Esophagus squamous epithelium (tissue), 5 donors: ENCODE data around the gene CD53. TPM values are rescaled to one million over a fixed set of nuclear protein-coding genes. Genes with fewer than 3 reads are reported as not detected.
"Not testable (repeated sequence)": the region's sequence is repeated elsewhere in the genome, so short reads cannot be mapped to it uniquely, and the experiment has no call there.

ENCODE experiments used
- DNase-seq: peaks from one replicate; lab custom pipeline; 2025; lab: John Stamatoyannopoulos, UW
- H3K27ac ChIP-seq, 4 donors: fragments of 200-600 bp; sonication (generic); one replicate each; pipeline ENCODE4 v1.5.1; 2016 to 2019; ENCODE audit warnings: mild to moderate bottlenecking in 1 of 4
- H3K27me3 ChIP-seq, 4 donors: fragments of 200-600 bp; sonication (generic); 1 replicate in 3 of 4; 2 replicates in 1 of 4; pipeline versions ENCODE4 v1.5.1 to v1.6.0; 2017 to 2021; ENCODE audit warnings: antibody characterized with exemption in 1 of 4
- H3K36me3 ChIP-seq, 3 donors: fragments of 200-600 bp; sonication (generic); one replicate each; pipeline ENCODE4 v1.5.1; 2016 to 2019
- H3K4me1 ChIP-seq, 3 donors: fragments of 200-600 bp; sonication (generic); one replicate each; pipeline ENCODE4 v1.5.1; 2017 to 2019
- H3K4me3 ChIP-seq, 4 donors: fragments of 200-600 bp; sonication (generic); 1 replicate in 3 of 4; 2 replicates in 1 of 4; pipeline ENCODE4 v1.5.1; 2016 to 2019; ENCODE audit warnings: mild to moderate bottlenecking in 2 of 4, moderate library complexity in 1 of 4
- H3K9me3 ChIP-seq, 3 donors: fragments of 200-600 bp; sonication (generic); one replicate each; pipeline ENCODE4 v1.5.1; 2016 to 2019
- CTCF ChIP-seq, 6 experiments: fragments of 450-650 bp in 4 of 6; fragments of 200-600 bp in 2 of 6; sonication (generic) in 2 of 6; IDR thresholded peaks; one replicate each; pipeline ENCODE4 v1.5.1; 2016 to 2019; ENCODE audit warnings: antibody characterized with exemption in 6 of 6, mild to moderate bottlenecking in 4 of 6, moderate library complexity in 4 of 6
- POLR2A ChIP-seq, 4 donors: fragments of 450-650 bp; IDR thresholded peaks; one replicate each; pipeline ENCODE4 v1.6.1; 2017; ENCODE audit warnings: antibody characterized with exemption in 4 of 4, mild to moderate bottlenecking in 4 of 4, moderate library complexity in 3 of 4
- WGBS, 2 donors: methylation state at CpG; one replicate each; pipeline ENCODE4 v1.1.5; 2018; 5-methylcytosine and 5-hydroxymethylcytosine counted together
- intact Hi-C: fragments of 100-400 bp; cut with DNase I; formaldehyde crosslinking; loops from one replicate; pipeline ENCODE4 v1.15.0; 2022
- total RNA-seq, 4 donors: library from RNA; depleted of rRNA; stranded (reverse); fragments of >200 nt; gene quantifications; one replicate each; pipeline ENCODE4 v1.1.0, GENCODE V29; 2016
- donor health status: DM: yes; HTN: yes; CAD: no.

Gene CD53
- total RNA-seq, 4 donors from 2014 or later: 6.6 to 31.1 (median 17.7) TPM

GRCh38 chr1:110928904-110929303 lies 56.0 kb downstream of the CD53 start:
- Histone ChIP-seq H3K4me3 (no peak overlapping the region), H3K9me3 (no peaks in the 10 kb centered on the region), H3K36me3 (no peaks in the 10 kb centered on the region), H3K27ac (no peak overlapping the region), H3K27me3 (no peaks in the 10 kb centered on the region), H3K4me1 (no peaks in the 10 kb centered on the region)
- WGBS, 2 donors: 49 to 68% methylated on average over 2 of the region's 2 CpGs
- TF ChIP-seq CTCF (IDR thresholded peaks at IDR 0.05) (no peak), POLR2A (IDR thresholded peaks at IDR 0.05) (no peak)
- no peak for DNase-seq
- intact Hi-C loops: no loop called here

GRCh38 chr1:110931097-110931496 lies 58.1 kb downstream of the CD53 start:
- DNase-seq, H3K4me1 ChIP-seq, H3K27me3 ChIP-seq, H3K27ac ChIP-seq, H3K36me3 ChIP-seq, H3K9me3 ChIP-seq, intact Hi-C loops, H3K4me3 ChIP-seq: not testable (repeated sequence)
- WGBS, 2 donors: 88 to 89% methylated on average over 3 of the region's 3 CpGs

DNA sequence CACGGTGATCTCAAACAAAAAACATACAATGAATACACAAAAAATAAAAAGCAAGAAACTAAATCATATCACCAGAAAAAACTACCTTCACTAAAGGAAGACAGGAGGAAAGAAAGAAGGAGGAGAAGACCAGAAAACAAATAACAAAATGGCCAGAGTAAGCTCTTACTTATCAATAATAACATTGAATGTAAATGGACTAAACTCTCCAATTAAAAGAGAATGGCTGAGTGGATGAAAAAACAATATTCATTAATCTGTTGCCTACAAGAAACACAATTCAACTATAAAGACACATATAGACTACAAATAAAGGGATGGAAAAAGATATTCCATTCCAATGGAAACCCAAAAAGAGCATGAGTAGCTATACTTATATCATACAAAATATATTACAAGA lies 63.6 kb downstream of the CD53 start:
- no peak for DNase-seq
- Histone ChIP-seq H3K27ac (no peak overlapping the region), H3K9me3 (peaks cover 0 to 6% (median 0%) of the 10 kb centered on the region in 3 donors), H3K36me3 (no peaks in the 10 kb centered on the region), H3K4me1 (no peaks in the 10 kb centered on the region), H3K27me3 (no peaks in the 10 kb centered on the region), H3K4me3 (no peak overlapping the region)
- intact Hi-C loops: no loop called here
- WGBS, 2 donors: 87 to 88% methylated on average over 1 of the region's 1 CpG
- TF ChIP-seq CTCF (IDR thresholded peaks at IDR 0.05): no peak
- TF ChIP-seq POLR2A (IDR thresholded peaks at IDR 0.05): no peak

DNA sequence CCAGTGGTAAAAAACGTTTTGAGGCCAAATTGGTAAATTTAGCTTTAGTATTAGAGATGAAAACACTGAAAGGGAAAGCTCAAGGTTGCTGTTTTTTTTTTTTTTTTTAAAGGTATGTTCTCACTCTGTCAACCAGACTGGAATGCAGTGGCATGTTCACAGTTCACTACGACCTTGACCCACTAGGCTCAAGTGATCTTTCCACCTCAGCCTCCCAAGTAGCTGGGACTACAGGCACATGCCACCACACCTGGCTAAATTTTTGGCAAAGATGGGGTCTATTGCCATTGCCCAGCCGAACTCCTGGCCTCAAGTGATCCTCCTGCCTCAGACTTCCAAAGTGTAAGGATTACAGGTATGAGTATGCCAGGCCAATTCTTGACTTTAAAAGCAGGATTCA lies 71.9 kb downstream of the CD53 start:
- no peak for DNase-seq
- H3K27ac ChIP-seq: no peak overlapping the region
- H3K4me1 ChIP-seq: no peaks in the 10 kb centered on the region
- 48 to 63% methylated on average over 3 of the region's 3 CpGs for WGBS, 2 donors
- peaks cover 0 to 29% (median 0%) of the 10 kb centered on the region in 3 donors for H3K36me3 ChIP-seq
- TF ChIP-seq CTCF (IDR thresholded peaks at IDR 0.05) (no peak), POLR2A (IDR thresholded peaks at IDR 0.05) (no peak)
- no peaks in the 10 kb centered on the region for H3K27me3 ChIP-seq
- peaks cover 0 to under 1% (median 0%) of the 10 kb centered on the region in 3 donors for H3K9me3 ChIP-seq
- intact Hi-C loops: no loop called here
- no peak overlapping the region for H3K4me3 ChIP-seq

GRCh38 chr1:110945626-110946025 lies 72.7 kb downstream of the CD53 start:
- H3K36me3 ChIP-seq: peaks cover 0 to 34% (median 0%) of the 10 kb centered on the region in 3 donors
- H3K4me3 ChIP-seq: no peak overlapping the region
- H3K27ac ChIP-seq: no peak overlapping the region
- TF ChIP-seq POLR2A (IDR thresholded peaks at IDR 0.05) (no peak), CTCF (IDR thresholded peaks at IDR 0.05) (no peak)
- no peak for DNase-seq
- no peaks in the 10 kb centered on the region for H3K27me3 ChIP-seq
- no peaks in the 10 kb centered on the region for H3K4me1 ChIP-seq
- H3K9me3 ChIP-seq: no peaks in the 10 kb centered on the region
- intact Hi-C loops: no loop called here
- 79 to 83% methylated on average over 1 to 2 of the region's 2 CpGs for WGBS, 2 donors
